ENCODE data around the gene TSPAN5. TPM values are rescaled to one million over a fixed set of nuclear protein-coding genes. Genes with fewer than 3 reads are reported as not detected.

TSPAN5 gene
- total and polyA plus RNA-seq, 2 of the 4 experiments (the other 2 are of a cell fraction), result 64.8 to 79.6 TPM

- H4K8ac ChIP-seq (ENCODE audit: low read depth in 2 of 2, low read length in 2 of 2), result no peak overlapping the region
- no peak overlapping the region for H2AFZ ChIP-seq (replicated peaks; ENCODE audit: low read length, poor library complexity)
- H3K9me3 ChIP-seq (ENCODE audit: control insufficient read depth, insufficient read depth, low read length), result no peaks in the 10 kb centered on the region
- H2AK5ac ChIP-seq (ENCODE audit: low read depth, low read length), result no peak overlapping the region
- H3K27ac ChIP-seq (ENCODE audit: insufficient read depth, low read length), result no peak overlapping the region
- TF ChIP-seq CTCF (conservative IDR thresholded peaks at IDR 0.05; ENCODE audit: low read depth, low read length), result no peak
- TF ChIP-seq POLR2A (IDR thresholded peaks at IDR 0.05; ENCODE audit: low read depth, low read length), result no peak
- TF ChIP-seq RAD21 (IDR thresholded peaks at IDR 0.05; ENCODE audit: low read length), result no peak
- no peak for TF ChIP-seq USF2 (IDR thresholded peaks at IDR 0.05; ENCODE audit: low read depth, low read length)
- TF ChIP-seq MAFK (IDR thresholded peaks at IDR 0.05; ENCODE audit: low read depth, low read length), result peak; percentile 73
- no peak for TF ChIP-seq MAZ (IDR thresholded peaks at IDR 0.05; ENCODE audit: borderline replicate concordance, low read depth, low read length)
- TF ChIP-seq RFX5 (IDR thresholded peaks at IDR 0.05; ENCODE audit: low read depth, low read length), result no peak
- no peak for TF ChIP-seq BHLHE40 (IDR thresholded peaks at IDR 0.05; ENCODE audit: low read depth, low read length)
- TF ChIP-seq FOS (IDR thresholded peaks at IDR 0.05; ENCODE audit: low read depth, low read length), result no peak
- TF ChIP-seq MXI1 (IDR thresholded peaks at IDR 0.05; ENCODE audit: borderline replicate concordance, low read depth, low read length), result no peak
- TF ChIP-seq SMC3 (IDR thresholded peaks at IDR 0.05; ENCODE audit: low read depth, low read length), result no peak
- 0 out of 2 replicates have a peak, but pooled peaks have one; percentile 20 for TF ChIP-seq CEBPB (IDR thresholded peaks at IDR 0.05; ENCODE audit: low read depth, low read length)
- TF ChIP-seq CHD1 (IDR thresholded peaks at IDR 0.05; ENCODE audit: low read depth, low read length), result no peak
- no peak for TF ChIP-seq RCOR1 (IDR thresholded peaks at IDR 0.05; ENCODE audit: insufficient replicate concordance, low read length)
- TF ChIP-seq NFE2L2 (IDR thresholded peaks at IDR 0.05; ENCODE audit: low read depth, low read length), result peak; percentile 59
- no peak for TF ChIP-seq ELK1 (IDR thresholded peaks at IDR 0.05; ENCODE audit: borderline replicate concordance, low read depth, low read length)
- H3K14ac ChIP-seq (replicated peaks; ENCODE audit: low read depth, low read length), result no peak overlapping the region
- peaks cover 12% of the 10 kb centered on the region for H3K9me1 ChIP-seq (ENCODE audit: insufficient read depth, low read length)
- H3K4me2 ChIP-seq (ENCODE audit: low read depth, low read length), result no peak overlapping the region
- H4K20me1 ChIP-seq (ENCODE audit: insufficient read depth, low read length), result no peaks in the 10 kb centered on the region
- H3K56ac ChIP-seq (ENCODE audit: extremely low read depth, insufficient read depth, low read length), result no peak overlapping the region
- BruUV-seq (replicated peaks), result no TSS peak
- no peak overlapping the region for H2AK9ac ChIP-seq (replicated peaks; ENCODE audit: low read depth, low read length, poor library complexity)
- no peak overlapping the region for H2BK120ac ChIP-seq (ENCODE audit: low read depth, low read length)
- H2BK5ac ChIP-seq (ENCODE audit: low read depth, low read length, poor library complexity, severe bottlenecking), result no peak overlapping the region
- peaks cover 5 to 26% of the 10 kb centered on the region in 2 experiments; a peak in 3 of 4 replicates for H3K79me1 ChIP-seq (ENCODE audit: low read depth in 1 of 2, low read length in 2 of 2)
- H4K5ac ChIP-seq (ENCODE audit: low read depth, low read length), result no peak overlapping the region
- H2BK20ac ChIP-seq (ENCODE audit: low read depth, low read length), result no peak overlapping the region
- DNase-seq, result peak; percentile 13
- H3K27me3 ChIP-seq (ENCODE audit: control insufficient read depth, insufficient read depth, low read length), result no peaks in the 10 kb centered on the region
- no peak overlapping the region for H3K18ac ChIP-seq (ENCODE audit: low read depth, low read length)
- H3K36me3 ChIP-seq (ENCODE audit: control insufficient read depth, insufficient read depth, low read length), result peaks cover 33% of the 10 kb centered on the region
- H2BK15ac ChIP-seq (ENCODE audit: low read depth, low read length), result no peak overlapping the region
- ChIA-PET POLR2A (ENCODE audit: unreplicated experiment) (no interaction called here), CTCF (no interaction called here)
- H3K4me3 ChIP-seq (ENCODE audit: insufficient read depth, low read depth, low read length), result no peak overlapping the region
- ATAC-seq (ENCODE audit: low read depth), result no peak
- H3K4me1 ChIP-seq (ENCODE audit: control insufficient read depth, insufficient read depth, low read length), result peaks cover 10% of the 10 kb centered on the region
- intact Hi-C loops (cut with micrococcal nuclease), result no loop called here
- no peak overlapping the region for H3K9ac ChIP-seq (ENCODE audit: low read depth, low read length)
- no peak overlapping the region for H3K4ac ChIP-seq (ENCODE audit: low read depth, low read length)
- dilution Hi-C loops (cut with HindIII; ENCODE audit: low sequenced_read_pairs, unreplicated experiment), result no loop called here
- WGBS, 2 experiments (ENCODE audit: extremely low coverage in 2 of 2, insufficient read length in 1 of 2), result no CpG with 5 or more reads among the region's 5 CpGs
- in situ Hi-C loops (cut with MboI; ENCODE audit: low sequenced_read_pairs), result loop anchor here (25.0 kb wide), 2 partner anchors 414 to 589 kb away; no protein-coding TSS in a partner anchor
- H3K23ac ChIP-seq (ENCODE audit: low read depth, low read length), result no peak overlapping the region
- no peak overlapping the region for H4K91ac ChIP-seq (ENCODE audit: insufficient read depth, low read depth, low read length)
Observed at GRCh38 chr4:98473046-98473445, 185.4 kb downstream of the TSPAN5 start.

Measured in IMR-90 (cell line).